WTC11 (cell line): ENCODE results near the gene LRP1. TPM values are rescaled to one million over a fixed set of nuclear protein-coding genes. Genes with fewer than 3 reads are reported as not detected.

Experiments used
- ATAC-seq: fragments of 200-7000 bp; cut with Tn5 transposase; 2 replicates; pipeline ENCODE4 v1.10.0; 2021; ENCODE audit warnings: mild to moderate bottlenecking, moderate library complexity
- CTCF ChIA-PET: fragments of 300-600 bp; sonication (Branson Sonifier 250); formaldehyde crosslinking; loops from one replicate; lab custom pipeline; 2021; ENCODE audit warnings: antibody characterized with exemption; lab: Charles Lee
- POLR2A ChIA-PET: fragments of 350-600 bp; sonication (Branson Sonifier 250); formaldehyde crosslinking; loops from one replicate; lab custom pipeline; 2021; ENCODE audit warnings: antibody characterized with exemption; lab: Charles Lee
- DNase-seq: peaks from one replicate; pipeline ENCODE4 v3.0.0; 2021; ENCODE audit warnings: low spot score
- H3K27ac Mint-ChIP-seq: 2 replicates; pipeline ENCODE4 v1.8.0; 2021; ENCODE audit warnings: mixed read lengths
- H3K27me3 Mint-ChIP-seq: 2 replicates; pipeline ENCODE4 v1.8.0; 2021; ENCODE audit warnings: low read depth, mild to moderate bottlenecking, moderate library complexity, mixed read lengths
- H3K36me3 Mint-ChIP-seq: 2 replicates; pipeline ENCODE4 v1.8.0; 2021; ENCODE audit warnings: mixed read lengths
- H3K4me1 Mint-ChIP-seq: 2 replicates; pipeline ENCODE4 v1.8.0; 2022; ENCODE audit warnings: mixed read lengths
- H3K4me3 Mint-ChIP-seq: 2 replicates; pipeline ENCODE4 v1.8.0; 2021; ENCODE audit warnings: mild to moderate bottlenecking, moderate library complexity, mixed read lengths
- H3K9me3 Mint-ChIP-seq: 2 replicates; pipeline ENCODE4 v1.8.0; 2021; ENCODE audit warnings: mixed read lengths
- AFF4 ChIP-seq: sonication (generic); formaldehyde crosslinking; IDR thresholded peaks from 2 replicates; pipeline ENCODE4 v1.8.1; 2023; ENCODE audit warnings: mild to moderate bottlenecking, missing genetic modification reagents, borderline replicate concordance
- ARID4B ChIP-seq: sonication (generic); formaldehyde crosslinking; IDR thresholded peaks from 2 replicates; pipeline ENCODE4 v1.8.0; 2023; ENCODE audit warnings: missing genetic modification reagents, mild to moderate bottlenecking, borderline replicate concordance
- ATF2 ChIP-seq: sonication (generic); formaldehyde crosslinking; IDR thresholded peaks from 2 replicates; pipeline ENCODE4 v1.8.1; 2022; ENCODE audit warnings: low read depth, missing genetic modification reagents, borderline replicate concordance
- CREB1 ChIP-seq: sonication (generic); formaldehyde crosslinking; IDR thresholded peaks from 2 replicates; pipeline ENCODE4 v1.8.0; 2023; ENCODE audit warnings: mild to moderate bottlenecking, missing genetic modification reagents
- E2F5 ChIP-seq: sonication (generic); formaldehyde crosslinking; IDR thresholded peaks from 2 replicates; pipeline ENCODE4 v1.8.1; 2022; ENCODE audit warnings: mild to moderate bottlenecking, moderate library complexity, missing genetic modification reagents
- FOXP1 ChIP-seq: sonication (generic); formaldehyde crosslinking; IDR thresholded peaks from 2 replicates; pipeline ENCODE4 v1.8.0; 2022; ENCODE audit warnings: missing genetic modification reagents, mild to moderate bottlenecking, moderate library complexity, borderline replicate concordance
- JAZF1 ChIP-seq: fragments of 250-450 bp; sonication (Bioruptor Pico); IDR thresholded peaks from 2 replicates; pipeline ENCODE4 v1.9.0; 2021; ENCODE audit warnings: moderate library complexity, mild to moderate bottlenecking, inconsistent platforms
- MAX ChIP-seq: sonication (generic); formaldehyde crosslinking; IDR thresholded peaks from 2 replicates; pipeline ENCODE4 v1.8.0; 2022; ENCODE audit warnings: mild to moderate bottlenecking, missing genetic modification reagents
- MLX ChIP-seq: sonication (generic); formaldehyde crosslinking; IDR thresholded peaks from 2 replicates; pipeline ENCODE4 v1.8.1; 2023; ENCODE audit warnings: mild to moderate bottlenecking, missing genetic modification reagents, moderate library complexity
- MXD4 ChIP-seq: fragments of 250-450 bp; sonication (Bioruptor Pico); IDR thresholded peaks from 2 replicates; pipeline ENCODE4 v1.8.0; 2021; ENCODE audit warnings: mild to moderate bottlenecking, moderate library complexity, borderline replicate concordance
- NFATC4 ChIP-seq: fragments of 250-450 bp; sonication (Bioruptor Pico); IDR thresholded peaks from 2 replicates; pipeline ENCODE4 v1.9.0; 2021; ENCODE audit warnings: mild to moderate bottlenecking
- NR3C1 ChIP-seq: sonication (generic); formaldehyde crosslinking; conservative IDR thresholded peaks from 2 replicates; pipeline ENCODE4 v1.8.1; 2023; ENCODE audit warnings: low read depth, mild to moderate bottlenecking, missing genetic modification reagents
- SMAD4 ChIP-seq: sonication (generic); formaldehyde crosslinking; IDR thresholded peaks from 2 replicates; pipeline ENCODE4 v1.8.0; 2022; ENCODE audit warnings: mild to moderate bottlenecking, missing genetic modification reagents
- SOX15 ChIP-seq: fragments of 250-450 bp; sonication (Bioruptor Pico); IDR thresholded peaks from 2 replicates; pipeline ENCODE4 v1.9.0; 2021; ENCODE audit warnings: mild to moderate bottlenecking
- ZNF121 ChIP-seq: sonication (generic); formaldehyde crosslinking; IDR thresholded peaks from 2 replicates; pipeline ENCODE4 v1.8.0; 2023; ENCODE audit warnings: missing genetic modification reagents
- ZNF423 ChIP-seq: fragments of 250-450 bp; sonication (Bioruptor Pico); IDR thresholded peaks from 2 replicates; pipeline ENCODE4 v2.1.2; 2022; ENCODE audit warnings: mild to moderate bottlenecking, moderate library complexity
- total RNA-seq: library from RNA; stranded (reverse); gene quantifications from 3 replicates; pipeline ENCODE4 v1.2.3, GENCODE V29; 2021

The LRP1 gene
- total RNA-seq, 1 experiment from 2014 or later: 120 TPM

GRCh38 chr12:57196439-57196838 is 68.2 kb downstream of the LRP1 start:
- no peaks in the 10 kb centered on the region for H3K27me3 Mint-ChIP-seq
- H3K36me3 Mint-ChIP-seq: peaks cover 69% of the 10 kb centered on the region
- ChIA-PET CTCF (interaction anchor here (1.3 to 2.5 kb wide), 2 partner anchors 21 to 47 kb away, joined by 6 to 9 read pairs; no protein-coding TSS in a partner anchor), POLR2A (no interaction called here)
- DNase-seq: no peak
- no peak overlapping the region for H3K27ac Mint-ChIP-seq
- H3K4me1 Mint-ChIP-seq: no peaks in the 10 kb centered on the region
- TF ChIP-seq JAZF1 (CRISPR knock-in tag): no peak
- no peak for TF ChIP-seq CREB1 (CRISPR knock-in tag)
- TF ChIP-seq ZNF121 (CRISPR knock-in tag): no peak
- no peak for TF ChIP-seq SMAD4
- TF ChIP-seq AFF4 (CRISPR knock-in tag): no peak
- no peak for TF ChIP-seq SOX15
- no peak for TF ChIP-seq NR3C1
- TF ChIP-seq ZNF423 (CRISPR knock-in tag): no peak
- TF ChIP-seq FOXP1 (CRISPR knock-in tag): no peak
- no peak for TF ChIP-seq MLX (CRISPR knock-in tag)
- H3K4me3 Mint-ChIP-seq: no peak overlapping the region
- ATAC-seq: no peak
- peaks cover 5% of the 10 kb centered on the region; the same call in 1 of the 2 replicates for H3K9me3 Mint-ChIP-seq

- Mint-ChIP-seq H3K36me3 (peaks cover 67% of the 10 kb centered on the region), H3K9me3 (no peaks in the 10 kb centered on the region), H3K4me1 (no peaks in the 10 kb centered on the region), H3K27me3 (no peaks in the 10 kb centered on the region), H3K4me3 (no peak overlapping the region), H3K27ac (no peak overlapping the region)
- no peak for DNase-seq
- POLR2A ChIA-PET: no interaction called here
- ATAC-seq: no peak
- CTCF ChIA-PET: interaction anchor here (0.6 to 2.5 kb wide), 5 partner anchors 15 to 69 kb away, joined by 3 to 12 read pairs (median 6); partner anchors contain the start of gene LRP1
- TF ChIP-seq NFATC4 (CRISPR knock-in tag) (no peak), NR3C1 (no peak), CREB1 (CRISPR knock-in tag) (no peak), E2F5 (no peak), ATF2 (CRISPR knock-in tag) (no peak), AFF4 (CRISPR knock-in tag) (no peak), MXD4 (CRISPR knock-in tag) (no peak), ARID4B (CRISPR knock-in tag) (no peak), MAX (CRISPR knock-in tag) (no peak)
Observed at GRCh38 chr12:57196956-57197355, 68.7 kb downstream of the LRP1 start.
